Esophagus muscularis mucosa (tissue), 3 donors: ENCODE results near the gene THSD4.

Source experiments
- CTCF ChIP-seq, 3 experiments: fragments of 200-600 bp in 2 of 3; fragments of 450-650 bp in 1 of 3; sonication (generic) in 2 of 3; IDR thresholded peaks; one replicate each; pipeline ENCODE4 v1.5.1; 2017 to 2019; ENCODE audit warnings: antibody characterized with exemption in 3 of 3, mild to moderate bottlenecking in 2 of 3, moderate library complexity in 1 of 3
- POLR2A ChIP-seq: fragments of 450-650 bp; IDR thresholded peaks from one replicate; pipeline ENCODE4 v1.6.1; 2017; ENCODE audit warnings: antibody characterized with exemption, moderate library complexity, mild to moderate bottlenecking, low read depth
- POLR2AphosphoS5 ChIP-seq, 2 donors: sonication (generic); formaldehyde crosslinking; IDR thresholded peaks; one replicate each; pipeline ENCODE4 v1.6.1; 2017; ENCODE audit warnings: antibody characterized with exemption in 2 of 2

- TF ChIP-seq CTCF (IDR thresholded peaks at IDR 0.05) (no peak), POLR2AphosphoS5 (IDR thresholded peaks at IDR 0.05) (no peak), POLR2A (no peak)
Observed at GRCh38 chr15:71585159-71585558, 469.9 kb downstream of the THSD4 start.
